ENCODE data around the gene GPR171.

GPR171 gene

DNA sequence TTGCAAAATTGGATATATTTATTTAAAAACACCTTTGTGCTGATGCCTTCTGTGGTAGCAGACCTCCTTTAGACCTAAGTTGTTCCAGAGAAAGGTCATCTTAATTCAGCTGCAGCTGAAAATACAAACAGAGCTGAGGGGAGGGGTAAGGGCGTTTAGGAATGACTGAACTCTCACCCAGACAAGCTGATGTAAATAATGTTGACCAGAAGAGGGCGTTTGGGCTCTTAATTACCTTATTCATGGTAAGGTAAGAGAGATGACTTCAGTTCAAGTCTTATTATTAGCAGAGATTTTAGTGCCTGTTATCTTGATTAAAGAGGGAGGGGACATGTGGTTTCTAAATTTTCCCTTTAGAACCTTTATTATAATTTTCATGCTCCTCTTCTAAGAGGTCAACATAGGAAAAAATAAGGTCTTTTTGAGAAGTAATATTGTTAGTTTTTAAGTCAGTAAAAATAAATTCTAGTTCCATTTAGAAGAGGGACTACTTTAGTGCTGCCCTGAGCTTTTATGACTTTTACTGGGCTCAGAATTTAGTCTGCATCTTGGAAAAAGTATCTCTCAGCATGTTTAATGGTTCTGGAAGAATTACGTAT lies 46.3 kb downstream of the GPR171 start:
- CTCF ChIA-PET = interaction anchor here (0.6 to 1.2 kb wide), 2 partner anchors 90 to 136 kb away, joined by 3 read pairs; no protein-coding TSS in a partner anchor
- no peak for TF ChIP-seq ARNT (IDR thresholded peaks at IDR 0.05)
- TF ChIP-seq CTBP1 (IDR thresholded peaks at IDR 0.05; ENCODE audit: borderline replicate concordance) = no peak
- TF ChIP-seq HDGF (IDR thresholded peaks at IDR 0.05; ENCODE audit: borderline replicate concordance) = no peak
- no peak for TF ChIP-seq L3MBTL2 (conservative IDR thresholded peaks at IDR 0.05)
- no peak for TF ChIP-seq PKNOX1 (IDR thresholded peaks at IDR 0.05)
- no peak for TF ChIP-seq SUZ12 (IDR thresholded peaks at IDR 0.05)
- no peak for TF ChIP-seq ZNF384 (IDR thresholded peaks at IDR 0.05)
- no peak for TF ChIP-seq FOXK2 (IDR thresholded peaks at IDR 0.05)
- no peak for TF ChIP-seq FOXA1 (IDR thresholded peaks at IDR 0.05)
- TF ChIP-seq LEF1 (IDR thresholded peaks at IDR 0.05; ENCODE audit: borderline replicate concordance) = no peak
- TF ChIP-seq TARDBP (IDR thresholded peaks at IDR 0.05) = no peak
- TF ChIP-seq FOXM1 (IDR thresholded peaks at IDR 0.05; ENCODE audit: borderline replicate concordance) = no peak
- POLR2A ChIA-PET = no interaction called here
- peak; percentile 53 for DNase-seq (ENCODE audit: extremely low spot score)

GRCh38 chr3:151155409-151156128 lies 47.4 kb downstream of the GPR171 start:
- ChIA-PET CTCF (interaction anchor here (0.6 to 1.2 kb wide), 2 partner anchors 89 to 138 kb away, joined by 3 read pairs; no protein-coding TSS in a partner anchor), POLR2A (no interaction called here)
- TF ChIP-seq PKNOX1 (IDR thresholded peaks at IDR 0.05) (no peak), FOXA1 (IDR thresholded peaks at IDR 0.05) (no peak), NFRKB (IDR thresholded peaks at IDR 0.05) (no peak), SUZ12 (IDR thresholded peaks at IDR 0.05) (no peak), FOXM1 (IDR thresholded peaks at IDR 0.05; ENCODE audit: borderline replicate concordance) (no peak), ARNT (IDR thresholded peaks at IDR 0.05) (no peak), FOXK2 (IDR thresholded peaks at IDR 0.05) (no peak), HDGF (IDR thresholded peaks at IDR 0.05; ENCODE audit: borderline replicate concordance) (no peak), TARDBP (IDR thresholded peaks at IDR 0.05) (no peak), ZNF384 (IDR thresholded peaks at IDR 0.05) (no peak), ELF4 (IDR thresholded peaks at IDR 0.05) (no peak), L3MBTL2 (conservative IDR thresholded peaks at IDR 0.05) (no peak), CTBP1 (IDR thresholded peaks at IDR 0.05; ENCODE audit: borderline replicate concordance) (no peak), BHLHE40 (IDR thresholded peaks at IDR 0.05; ENCODE audit: borderline replicate concordance) (no peak), SP1 (IDR thresholded peaks at IDR 0.05) (no peak), LEF1 (IDR thresholded peaks at IDR 0.05; ENCODE audit: borderline replicate concordance) (no peak)
- no peak for DNase-seq (ENCODE audit: extremely low spot score)

GRCh38 chr3:151154566-151154965 lies 48.5 kb downstream of the GPR171 start:
- POLR2A ChIA-PET = no interaction called here
- TF ChIP-seq SUZ12 (IDR thresholded peaks at IDR 0.05) (no peak), ELF4 (IDR thresholded peaks at IDR 0.05) (no peak), FOXK2 (IDR thresholded peaks at IDR 0.05) (no peak)
- CTCF ChIA-PET = interaction anchor here (1.1 kb wide), 1 partner anchor 9 kb away, joined by 3 read pairs; no protein-coding TSS in a partner anchor

GRCh38 chr3:151152455-151153079 lies 50.4 kb downstream of the GPR171 start:
- TF ChIP-seq SP1 (IDR thresholded peaks at IDR 0.05) (no peak), ARNT (IDR thresholded peaks at IDR 0.05) (no peak), L3MBTL2 (conservative IDR thresholded peaks at IDR 0.05) (no peak), PKNOX1 (IDR thresholded peaks at IDR 0.05) (peak; percentile 39; the same call in 1 of the 2 replicates), LEF1 (IDR thresholded peaks at IDR 0.05; ENCODE audit: borderline replicate concordance) (no peak), FOXA1 (IDR thresholded peaks at IDR 0.05) (no peak), HDGF (IDR thresholded peaks at IDR 0.05; ENCODE audit: borderline replicate concordance) (no peak), BHLHE40 (IDR thresholded peaks at IDR 0.05; ENCODE audit: borderline replicate concordance) (no peak), NFRKB (IDR thresholded peaks at IDR 0.05) (no peak)
- no peak for DNase-seq (ENCODE audit: extremely low spot score)
- ChIA-PET CTCF (interaction anchor here (1.6 kb wide), 1 partner anchor 15 kb away, joined by 5 read pairs; no protein-coding TSS in a partner anchor), POLR2A (no interaction called here)

More at GRCh38 chr3:151154566-151154965, 48.5 kb downstream of the GPR171 start:
- DNase-seq (ENCODE audit: extremely low spot score) = no peak

Data from HEK293T (cell line).